GM10847 (cell line): ENCODE results near the gene FGFR3.

Source experiments
- POLR2A ChIP-seq: IDR thresholded peaks from 2 replicates; pipeline ENCODE4 v1.6.1; 2011; ENCODE audit not compliant: insufficient read length; ENCODE audit errors: extremely low read depth

The FGFR3 gene

GRCh38 chr4:1786544-1787362 is 6.3 kb upstream of the FGFR3 start:
- TF ChIP-seq POLR2A = no peak

- TF ChIP-seq POLR2A = no peak
Measured at GRCh38 chr4:1787411-1788077, 5.5 kb upstream of the FGFR3 start.

GRCh38 chr4:1788254-1788973 is 4.7 kb upstream of the FGFR3 start:
- no peak for TF ChIP-seq POLR2A

- TF ChIP-seq POLR2A = no peak
Measured at GRCh38 chr4:1789552-1789951, 3.5 kb upstream of the FGFR3 start.

- TF ChIP-seq POLR2A = no peak
Measured at GRCh38 chr4:1790005-1790404, 3.1 kb upstream of the FGFR3 start.

- no peak for TF ChIP-seq POLR2A
Measured at GRCh38 chr4:1792158-1792831, 798 bp upstream of the FGFR3 start.

- TF ChIP-seq POLR2A = no peak
Measured at GRCh38 chr4:1793496-1793840, 375 bp downstream of the FGFR3 start.

- no peak for TF ChIP-seq POLR2A
Measured at GRCh38 chr4:1793940-1794808, 1.1 kb downstream of the FGFR3 start.

GRCh38 chr4:1794809-1795298 is 1.8 kb downstream of the FGFR3 start:
- no peak for TF ChIP-seq POLR2A

- no peak for TF ChIP-seq POLR2A
Measured at GRCh38 chr4:1795299-1796195, 2.5 kb downstream of the FGFR3 start.

GRCh38 chr4:1796486-1797204 is 3.6 kb downstream of the FGFR3 start:
- no peak for TF ChIP-seq POLR2A

- TF ChIP-seq POLR2A = no peak
Measured at GRCh38 chr4:1797298-1797860, 4.3 kb downstream of the FGFR3 start.

- no peak for TF ChIP-seq POLR2A
Measured at GRCh38 chr4:1797861-1798579, 4.9 kb downstream of the FGFR3 start.
